Heart left ventricle (tissue), 16 donors: Measurements from ENCODE around the gene PDGFC. TPM values are rescaled to one million over a fixed set of nuclear protein-coding genes. Genes with fewer than 3 reads are reported as not detected.

Experiments used
- ATAC-seq, 4 donors: fragments of 200-7000 bp; cut with Tn5 transposase; one replicate each; pipeline ENCODE4 v1.9.1; 2020 to 2022; ENCODE audit warnings: moderate library complexity in 4 of 4, mild to moderate bottlenecking in 3 of 4, moderate number of reproducible peaks in 1 of 4
- DNase-seq, 5 donors: peaks; one replicate each; pipeline ENCODE4 v3.0.0-alpha.2; 2020
- H3K27ac ChIP-seq, 12 donors: fragments of 200-600 bp; sonication (generic) in 4 of 12; one replicate each; pipeline versions ENCODE4 v1.5.0 to v1.8.0; 2016 to 2022; ENCODE audit warnings: mild to moderate bottlenecking in 2 of 12
- H3K27me3 ChIP-seq, 9 donors: fragments of 200-600 bp; sonication (generic) in 2 of 9; one replicate each; pipeline versions ENCODE4 v1.5.1 to v1.8.0; 2016 to 2022; ENCODE audit warnings: mild to moderate bottlenecking in 3 of 9
- H3K36me3 ChIP-seq, 9 donors: fragments of 200-600 bp; sonication (generic) in 2 of 9; one replicate each; pipeline versions ENCODE4 v1.5.0 to v1.8.0; 2018 to 2022; ENCODE audit warnings: mild to moderate bottlenecking in 2 of 9
- H3K4me1 ChIP-seq, 12 donors: fragments of 200-600 bp; sonication (generic) in 4 of 12; one replicate each; pipeline versions ENCODE4 v1.5.0 to v1.8.0; 2016 to 2022; ENCODE audit warnings: mild to moderate bottlenecking in 3 of 12
- H3K4me3 ChIP-seq, 12 donors: fragments of 200-600 bp; sonication (generic) in 4 of 12; one replicate each; pipeline versions ENCODE4 v1.5.0 to v1.8.0; 2017 to 2022; ENCODE audit warnings: mild to moderate bottlenecking in 9 of 12, moderate library complexity in 4 of 12
- H3K9me3 ChIP-seq, 12 donors: fragments of 200-600 bp; sonication (generic) in 4 of 12; one replicate each; pipeline versions ENCODE4 v1.5.0 to v1.8.0; 2016 to 2022; ENCODE audit warnings: mild to moderate bottlenecking in 1 of 12
- CTCF ChIP-seq, 12 donors: fragments of 200-600 bp; sonication (generic) in 4 of 12; IDR thresholded peaks; one replicate each; pipeline versions ENCODE4 v1.5.0 to v1.8.0; 2018 to 2022; ENCODE audit warnings: antibody characterized with exemption in 12 of 12, mild to moderate bottlenecking in 5 of 12
- POLR2A ChIP-seq, 2 donors: fragments of 450-650 bp; IDR thresholded peaks; one replicate each; pipeline ENCODE4 v1.6.1; 2017; ENCODE audit warnings: antibody characterized with exemption in 2 of 2, mild to moderate bottlenecking in 2 of 2, moderate library complexity in 2 of 2
- WGBS, 4 donors: extraction: QIAGEN DNeasy Blood & Tissue Kit in 2 of 4; methylation state at CpG; one replicate each; pipeline versions ENCODE4 v1.1.5 to v1.1.7; 2013 to 2018; 5-methylcytosine and 5-hydroxymethylcytosine counted together
- intact Hi-C, 10 donors: fragments of 100-400 bp; cut with DNase I; formaldehyde crosslinking; loops; one replicate each; pipeline versions ENCODE4 v1.11.1 to v1.14.2; 2022
- polyA plus RNA-seq, 2 donors: library from polyadenylated mRNA; stranded (reverse); fragments of 200-250 nt; gene quantifications; one replicate each; pipeline ENCODE4 v1.2.3, GENCODE V29; 2013
- total RNA-seq, 9 donors: library from RNA; depleted of rRNA in 2 of 9; stranded (reverse); fragments of >200 nt in 2 of 9; fragmentation: NEBNext Ultra II Directional in 3 of 9; extraction: Animal tissue kit (Norgen Biotek cat#: 25700) in 3 of 9; gene quantifications; one replicate each; pipeline versions ENCODE4 v1.1.0 to v1.2.4, GENCODE V29; 2016 to 2023
- donor health status: ischemic (EF 13 %, LVEDD 7.1; RV severe dilation, severe dysfunction).
- donor health status: healthy with polysubstance abuse.
- donor health status: DM: no; HTN: yes; CAD: no.
- donor health status: DM: no; HTN: no; CAD: no.
- donor health status: ischemic (EF 25% LVEDD 6.9; RV normal size, moderate dysfunction).
- donor health status: ischemic (EF 25% LVEDD 5.7; RV mildly dilated, moderate dysfunction).
- donor health status: healthy.
- donor health status: DM: yes; HTN: yes; CAD: no.
- donor health status: ischemic (EF 35%, LVEDD 5.7; RV mildly dilated, moderate dysfunction).
- donor health status: nonischemic (EF 11% LVEDD 7.7; RV severe dilation, severe dysfunction).
- donor health status: DM: yes; HTN: yes; CAD: no.
- donor health status: PGD.
- donor health status: ischemic (EF 29% LVEDD 5.4; RV normal size, mild dysfunction).
- donor health status: nonischemic (EF 23%, LVEDD 6.1; RV moderate dilation, normal function).

The PDGFC gene
- total and polyA plus RNA-seq, 11 donors = 2.5 to 29.6 (median 12.2) TPM

- no peaks in the 10 kb centered on the region for H3K27me3 ChIP-seq
- H3K9me3 ChIP-seq = peaks cover 0 to 11% (median 0%) of the 10 kb centered on the region in 12 donors
- no peaks in the 10 kb centered on the region for H3K36me3 ChIP-seq
- DNase-seq = no peak
- WGBS, 4 donors = 42 to 49% (median 44%) methylated on average over 3 of the region's 3 CpGs
- ATAC-seq = no peak
- no peak overlapping the region for H3K4me3 ChIP-seq
- intact Hi-C loops = no loop called here
- H3K4me1 ChIP-seq = peaks cover 0 to 3% (median 0%) of the 10 kb centered on the region in 12 donors
- H3K27ac ChIP-seq = no peak overlapping the region
- no peak for TF ChIP-seq CTCF (IDR thresholded peaks at IDR 0.05)
- no peak for TF ChIP-seq POLR2A (IDR thresholded peaks at IDR 0.05)
Measured at GRCh38 chr4:156884183-156884582, 87.4 kb downstream of the PDGFC start.

- intact Hi-C loops = no loop called here
- ATAC-seq (no peak), DNase-seq (no peak)
- TF ChIP-seq CTCF (IDR thresholded peaks at IDR 0.05) (no peak), POLR2A (IDR thresholded peaks at IDR 0.05) (no peak)
- H3K4me1 ChIP-seq = peaks cover 0 to 4% (median 0%) of the 10 kb centered on the region in 12 donors
- 79 to 84% (median 82%) methylated on average over 3 of the region's 3 CpGs for whole genome bisulfite sequencing, 4 donors
- no peak overlapping the region for H3K27ac ChIP-seq
- peaks cover 0 to 8% (median 0%) of the 10 kb centered on the region in 12 donors for H3K9me3 ChIP-seq
- no peaks in the 10 kb centered on the region for H3K36me3 ChIP-seq
- H3K27me3 ChIP-seq = no peaks in the 10 kb centered on the region
- H3K4me3 ChIP-seq = no peak overlapping the region
Measured at GRCh38 chr4:156875704-156876103, 95.9 kb downstream of the PDGFC start.

GRCh38 chr4:156875055-156875454 lies 96.5 kb downstream of the PDGFC start:
- no peaks in the 10 kb centered on the region for H3K27me3 ChIP-seq
- DNase-seq = no peak
- WGBS, 4 donors = 92 to 100% (median 94%) methylated on average over 1 of the region's 1 CpG
- H3K36me3 ChIP-seq = no peaks in the 10 kb centered on the region
- intact Hi-C loops = no loop called here
- no peak overlapping the region for H3K27ac ChIP-seq
- no peak for TF ChIP-seq POLR2A (IDR thresholded peaks at IDR 0.05)
- TF ChIP-seq CTCF (IDR thresholded peaks at IDR 0.05) = no peak
- H3K4me3 ChIP-seq = no peak overlapping the region
- peaks cover 0 to 6% (median 0%) of the 10 kb centered on the region in 12 donors for H3K9me3 ChIP-seq
- ATAC-seq = no peak
- peaks cover 0 to 9% (median 0%) of the 10 kb centered on the region in 12 donors for H3K4me1 ChIP-seq

GRCh38 chr4:156873799-156874198 lies 97.8 kb downstream of the PDGFC start:
- H3K36me3 ChIP-seq = no peaks in the 10 kb centered on the region
- H3K9me3 ChIP-seq = no peaks in the 10 kb centered on the region
- no peak for ATAC-seq
- DNase-seq = no peak
- TF ChIP-seq POLR2A (IDR thresholded peaks at IDR 0.05) = no peak
- H3K4me1 ChIP-seq = peaks cover 0 to 9% (median 0%) of the 10 kb centered on the region in 12 donors
- 84 to 91% (median 89%) methylated on average over 3 of the region's 3 CpGs for WGBS, 4 donors
- no peak overlapping the region for H3K27ac ChIP-seq
- H3K4me3 ChIP-seq = no peak overlapping the region
- intact Hi-C loops = no loop called here
- H3K27me3 ChIP-seq = no peaks in the 10 kb centered on the region

GRCh38 chr4:156870861-156871260 lies 100.7 kb downstream of the PDGFC start:
- no peak for TF ChIP-seq CTCF (IDR thresholded peaks at IDR 0.05)
- TF ChIP-seq POLR2A (IDR thresholded peaks at IDR 0.05) = no peak
- H3K9me3 ChIP-seq = peaks cover 0 to 4% (median 0%) of the 10 kb centered on the region in 12 donors
- H3K36me3 ChIP-seq = no peaks in the 10 kb centered on the region
- DNase-seq = no peak
- H3K4me3 ChIP-seq = no peak overlapping the region
- peaks cover 0 to 9% (median 0%) of the 10 kb centered on the region in 12 donors for H3K4me1 ChIP-seq
- no peaks in the 10 kb centered on the region for H3K27me3 ChIP-seq
- 70 to 79% (median 72%) methylated on average over 3 of the region's 3 CpGs for WGBS, 4 donors
- H3K27ac ChIP-seq = no peak overlapping the region
- intact Hi-C loops = no loop called here
- ATAC-seq = no peak
